NOMO-1 treated with dmso at 0.1 percent for 144 hours (cell line): Measurements from ENCODE around the gene WDR6.
"Not testable (repeated sequence)": the region's sequence is repeated elsewhere in the genome, so short reads cannot be mapped to it uniquely, and the experiment has no call there.

Experiments
- DNase-seq: peaks from one replicate; lab custom pipeline; 2025; ENCODE audit not compliant: unreplicated experiment; lab: John Stamatoyannopoulos, UW

The WDR6 gene

GRCh38 chr3:48991851-48992545, 15.2 kb upstream of the WDR6 start:
- no peak for DNase-seq

DNA sequence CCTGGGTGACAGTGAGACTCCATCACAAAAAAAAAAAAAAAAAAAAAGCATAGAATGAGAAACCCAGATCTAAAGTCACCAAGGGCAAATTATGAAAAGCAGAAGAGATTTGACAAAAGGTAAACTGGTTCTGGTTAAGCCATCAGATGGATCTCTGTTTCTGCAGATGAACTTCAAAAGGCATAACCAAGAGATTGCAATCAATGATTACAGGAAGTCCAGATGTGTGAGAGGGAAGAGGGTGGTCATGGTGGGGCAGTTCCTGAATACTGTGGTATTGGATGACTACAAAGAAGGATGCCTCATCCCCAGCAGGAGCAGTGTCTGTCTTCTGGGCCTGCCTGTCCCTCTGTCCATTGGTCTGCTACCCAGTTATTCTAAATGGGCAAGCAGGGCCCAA, 13.4 kb upstream of the WDR6 start:
- no peak for DNase-seq

DNA sequence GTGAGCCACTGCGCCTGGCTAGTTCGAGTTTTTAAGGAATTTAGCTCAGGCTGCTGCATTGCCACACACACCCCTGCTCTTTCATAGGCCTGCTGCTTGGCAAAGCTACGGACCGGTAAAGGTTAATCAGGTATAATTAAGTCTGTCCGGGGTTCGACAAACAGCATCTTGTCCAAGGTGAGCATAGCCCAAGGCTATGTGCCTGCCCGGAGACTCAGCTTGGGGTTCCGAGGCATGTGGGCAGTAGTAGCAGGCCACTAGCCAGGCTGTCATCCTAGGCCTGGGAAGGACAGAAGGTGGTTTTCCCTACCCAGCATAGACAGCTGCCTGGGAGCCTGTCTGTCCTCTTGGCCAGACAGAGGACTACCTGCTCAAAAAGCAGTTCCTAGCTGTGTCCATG, 10.6 kb upstream of the WDR6 start:
- no peak for DNase-seq

- DNase-seq = no peak
These were observed 10.0 kb upstream of the WDR6 start for GRCh38 chr3:48997102-48997635.

DNA sequence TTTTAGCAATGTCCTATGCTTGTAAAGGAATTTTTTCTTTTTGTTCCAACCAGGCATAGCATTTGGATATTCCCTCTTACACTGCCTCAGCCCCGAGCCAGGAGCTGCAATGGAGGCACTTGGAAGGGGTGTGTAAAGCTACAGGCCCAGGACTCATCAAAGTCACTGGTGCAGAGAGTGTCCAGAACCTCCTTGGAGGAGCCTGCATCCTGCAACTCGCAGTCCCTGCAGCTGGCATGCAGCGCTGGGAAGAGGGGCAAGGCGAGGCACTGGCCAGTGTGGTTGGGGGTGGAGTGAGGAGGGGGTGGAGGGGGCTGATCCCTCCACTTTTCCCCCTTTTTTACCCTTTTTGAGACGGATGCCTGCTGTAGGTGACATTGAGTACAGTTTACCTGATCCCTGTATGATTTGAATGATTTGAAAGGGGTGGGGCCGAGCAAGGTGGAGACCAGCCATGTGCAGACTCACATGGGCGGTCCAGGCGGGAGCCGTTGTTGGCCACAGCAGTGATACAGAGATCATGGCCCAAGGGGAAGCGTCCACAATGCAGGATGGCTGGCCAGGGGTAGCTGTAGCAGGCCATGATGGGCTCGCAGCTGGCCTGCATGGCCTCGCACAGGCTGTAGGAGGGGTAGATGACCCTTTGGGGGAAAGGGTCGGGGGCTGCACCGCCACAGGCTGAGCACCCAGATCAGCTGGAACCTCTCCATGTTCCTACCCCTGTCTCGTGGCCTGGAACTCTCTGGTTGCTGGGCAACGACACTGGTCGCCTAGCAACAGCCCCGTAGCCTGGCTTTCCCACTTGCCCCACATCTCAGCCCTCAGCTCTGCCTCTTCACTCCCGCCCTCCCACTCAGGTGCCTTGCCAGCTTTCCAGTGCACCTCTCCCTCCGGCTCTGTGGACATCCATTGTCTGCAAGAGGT, 9.2 kb upstream of the WDR6 start:
- DNase-seq = no peak

- no peak for DNase-seq
These were observed 7.9 kb upstream of the WDR6 start for GRCh38 chr3:48999085-48999858.

DNA sequence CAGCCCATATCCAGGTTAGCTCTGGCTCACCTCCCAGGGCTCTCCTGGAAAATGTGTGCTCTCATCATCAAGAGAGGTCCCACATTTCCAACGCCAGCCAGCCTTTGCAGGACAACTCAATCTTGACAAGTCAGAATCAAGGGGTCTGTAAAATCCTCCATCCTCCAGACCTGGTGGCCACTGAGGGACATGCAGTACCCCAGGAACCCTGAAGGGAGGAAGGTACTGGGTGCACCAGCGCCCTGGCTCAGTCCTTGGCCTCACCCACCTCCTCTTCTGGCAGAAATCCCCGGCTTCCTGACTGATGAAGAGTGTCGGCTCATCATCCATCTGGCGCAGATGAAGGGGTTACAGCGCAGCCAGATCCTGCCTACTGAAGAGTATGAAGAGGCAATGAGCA, 6.0 kb upstream of the WDR6 start:
- DNase-seq = no peak

DNA sequence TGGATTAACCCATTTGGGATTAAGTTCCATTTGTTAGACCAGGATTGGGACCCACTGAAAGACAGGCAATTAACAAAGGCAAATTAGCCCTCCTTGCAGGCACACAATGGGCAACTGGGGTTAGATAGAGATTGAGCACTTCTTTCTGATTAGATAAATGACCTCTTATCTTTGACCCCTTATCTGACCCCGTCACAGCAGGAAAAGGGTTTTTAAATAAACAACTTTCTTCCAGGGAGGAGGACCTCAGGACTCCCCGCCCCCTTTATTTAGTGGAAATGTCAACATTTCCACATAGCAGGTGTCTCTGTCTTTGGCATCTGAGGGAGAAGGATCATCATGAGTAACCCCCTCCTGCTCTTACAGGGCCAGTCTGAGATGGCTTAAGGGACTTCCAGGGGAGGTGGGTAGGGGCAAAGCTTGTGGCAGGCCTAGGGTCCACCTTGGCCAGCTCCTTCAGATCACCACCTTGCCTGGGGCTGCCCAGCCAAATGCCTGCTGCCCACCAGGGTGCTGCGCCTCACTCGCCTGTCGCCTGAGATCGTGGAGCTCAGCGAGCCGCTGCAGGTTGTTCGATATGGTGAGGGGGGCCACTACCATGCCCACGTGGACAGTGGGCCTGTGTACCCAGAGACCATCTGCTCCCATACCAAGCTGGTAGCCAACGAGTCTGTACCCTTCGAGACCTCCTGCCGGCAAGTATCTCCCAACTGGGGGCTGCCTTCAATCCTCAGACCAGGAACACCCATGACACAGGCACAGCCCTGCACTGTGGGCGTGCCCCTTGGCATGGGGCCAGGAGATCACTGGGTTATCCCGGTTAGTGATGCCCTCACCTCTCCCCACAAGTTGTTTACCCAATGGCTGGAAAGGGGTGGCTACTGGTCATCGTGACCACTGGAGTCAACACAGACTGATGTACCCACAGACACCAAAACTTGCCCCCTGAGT, 2.6 kb upstream of the WDR6 start:
- DNase-seq = no peak

DNA sequence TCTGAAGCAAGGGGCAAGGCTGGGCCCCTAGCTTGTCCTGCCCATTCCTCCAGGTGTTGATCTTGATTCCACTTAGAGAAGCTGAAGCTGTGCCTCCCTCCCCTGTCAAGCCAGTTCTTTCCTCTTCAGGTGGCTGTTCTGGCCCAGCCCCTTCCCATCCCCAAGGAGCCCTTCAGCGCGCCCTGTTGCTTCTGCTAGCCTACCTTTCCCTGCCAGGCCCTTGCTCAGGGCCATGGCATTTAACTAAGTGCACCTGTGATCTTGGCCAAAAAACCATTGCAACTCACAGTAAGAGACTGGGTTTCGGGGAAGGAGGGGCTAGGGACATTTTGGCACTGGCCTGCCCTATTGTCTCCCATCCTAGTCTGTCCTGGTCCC, 1.9 kb upstream of the WDR6 start:
- no peak for DNase-seq

DNA sequence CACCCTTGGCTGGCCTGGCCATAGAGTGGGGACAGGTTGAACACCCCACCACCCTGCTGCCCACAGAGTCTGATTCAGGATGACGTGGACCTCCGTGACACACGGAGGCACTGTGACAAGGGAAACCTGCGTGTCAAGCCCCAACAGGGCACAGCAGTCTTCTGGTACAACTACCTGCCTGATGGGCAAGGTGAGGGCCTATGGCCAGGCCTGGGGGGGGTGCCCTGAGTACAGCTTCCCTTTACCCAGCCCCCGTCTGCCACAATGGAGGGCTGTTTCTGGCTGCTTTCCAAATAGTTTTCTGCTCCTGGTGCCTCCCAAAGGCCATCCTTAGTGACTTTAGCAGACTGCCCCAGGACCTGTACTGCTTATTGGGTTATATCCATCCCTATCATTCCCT, 1.2 kb upstream of the WDR6 start:
- DNase-seq = no peak

DNA sequence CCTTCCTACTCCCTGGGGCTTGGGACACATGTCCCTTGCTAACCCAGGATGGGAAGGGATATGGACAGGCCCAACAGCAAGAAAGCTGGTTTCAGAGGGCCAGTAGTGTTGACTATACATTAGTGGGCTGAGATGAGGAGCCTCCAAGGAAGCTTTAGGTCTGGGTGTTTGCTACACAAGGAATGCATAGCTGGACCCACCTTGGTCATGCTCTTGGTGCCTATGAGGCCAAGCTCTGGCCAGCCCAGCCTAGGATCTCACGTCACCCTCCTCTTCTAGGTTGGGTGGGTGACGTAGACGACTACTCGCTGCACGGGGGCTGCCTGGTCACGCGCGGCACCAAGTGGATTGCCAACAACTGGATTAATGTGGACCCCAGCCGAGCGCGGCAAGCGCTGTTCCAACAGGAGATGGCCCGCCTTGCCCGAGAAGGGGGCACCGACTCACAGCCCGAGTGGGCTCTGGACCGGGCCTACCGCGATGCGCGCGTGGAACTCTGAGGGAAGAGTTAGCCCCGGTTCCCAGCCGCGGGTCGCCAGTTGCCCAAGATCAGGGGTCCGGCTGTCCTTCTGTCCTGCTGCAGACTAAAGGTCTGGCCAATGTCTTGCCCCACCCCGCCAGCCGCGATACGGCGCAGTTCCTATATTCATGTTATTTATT, 653 bp upstream of the WDR6 start:
- no peak for DNase-seq

DNA sequence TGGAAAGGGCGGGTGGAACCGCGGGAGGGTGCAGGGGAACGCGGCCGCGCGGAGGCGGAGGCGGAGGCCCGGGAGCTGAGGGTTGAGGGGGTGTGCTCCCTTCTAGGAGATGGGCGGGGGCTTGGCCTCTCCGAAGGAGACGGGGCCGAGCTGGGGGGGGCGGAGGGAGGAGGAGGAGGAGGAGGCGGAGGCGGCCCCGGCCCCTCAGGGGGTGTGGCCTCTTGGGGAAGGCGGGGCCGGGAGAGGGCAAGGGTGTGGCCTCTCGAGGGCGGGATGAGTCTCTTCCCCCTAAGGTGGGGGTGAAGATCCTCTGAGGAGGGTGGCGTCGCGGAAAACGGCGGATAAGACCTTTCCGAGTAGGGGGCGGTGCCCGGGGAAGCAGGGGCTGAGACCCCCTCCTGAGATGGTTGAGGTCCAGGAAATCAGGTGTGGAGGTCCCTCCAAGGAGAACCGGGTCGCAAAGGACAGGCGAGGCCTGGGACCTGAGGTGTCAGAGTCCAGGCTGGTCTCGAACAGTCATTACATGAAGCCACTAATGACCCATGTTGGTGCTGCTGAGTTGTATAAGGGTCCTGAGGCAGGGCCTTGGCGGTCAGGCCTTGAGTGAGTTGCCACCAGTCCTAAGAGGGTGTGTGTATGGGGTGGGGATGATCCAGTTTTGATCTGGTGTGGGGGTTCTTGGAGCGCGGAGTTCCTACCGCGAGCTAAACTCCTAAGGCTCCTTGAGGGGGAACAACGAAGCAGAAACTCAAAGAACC, 759 bp downstream of the WDR6 start:
- DNase-seq = peak; percentile 81

DNA sequence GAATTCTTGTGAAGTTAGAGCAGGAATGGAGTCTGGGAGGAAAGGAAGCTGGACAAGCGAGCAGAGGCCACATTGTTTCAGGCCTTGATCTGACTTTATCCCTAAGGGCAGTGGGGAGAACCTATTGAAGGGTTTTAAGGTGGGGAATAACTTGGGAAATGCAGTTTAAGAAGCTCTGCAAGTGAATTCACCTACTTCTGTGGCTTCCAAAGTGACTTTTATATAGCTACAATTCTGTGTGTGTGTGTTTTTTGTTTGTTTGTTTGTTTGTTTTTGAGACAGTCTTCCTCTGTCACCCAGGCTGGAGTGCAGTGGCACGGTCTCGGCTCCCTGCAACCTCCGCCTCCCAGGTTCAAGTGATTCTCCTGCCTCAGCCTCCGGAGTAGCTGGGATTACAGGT, 1.4 kb downstream of the WDR6 start:
- DNase-seq = not testable (repeated sequence)

GRCh38 chr3:49009396-49009795, 2.2 kb downstream of the WDR6 start:
- no peak for DNase-seq

GRCh38 chr3:49012441-49013017, 5.3 kb downstream of the WDR6 start:
- DNase-seq = no peak

DNA sequence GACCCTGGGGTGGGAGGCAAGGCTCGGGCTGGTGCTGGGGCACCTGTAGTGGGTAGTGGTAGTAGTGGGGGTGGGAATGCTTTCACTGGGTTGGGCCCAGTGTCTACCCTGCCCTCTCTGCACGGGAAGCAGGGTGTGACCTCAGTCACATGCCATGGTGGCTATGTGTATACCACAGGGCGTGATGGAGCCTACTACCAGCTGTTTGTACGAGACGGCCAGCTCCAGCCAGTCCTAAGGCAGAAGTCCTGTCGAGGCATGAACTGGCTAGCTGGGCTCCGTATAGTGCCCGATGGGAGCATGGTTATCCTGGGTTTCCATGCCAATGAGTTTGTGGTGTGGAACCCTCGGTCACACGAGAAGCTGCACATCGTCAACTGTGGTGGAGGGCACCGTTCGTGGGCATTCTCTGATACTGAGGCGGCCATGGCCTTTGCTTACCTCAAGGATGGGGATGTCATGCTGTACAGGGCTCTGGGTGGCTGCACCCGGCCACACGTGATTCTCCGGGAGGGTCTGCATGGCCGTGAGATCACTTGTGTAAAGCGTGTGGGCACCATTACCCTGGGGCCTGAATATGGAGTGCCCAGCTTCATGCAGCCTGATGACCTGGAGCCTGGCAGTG, 6.0 kb downstream of the WDR6 start:
- no peak for DNase-seq

DNA sequence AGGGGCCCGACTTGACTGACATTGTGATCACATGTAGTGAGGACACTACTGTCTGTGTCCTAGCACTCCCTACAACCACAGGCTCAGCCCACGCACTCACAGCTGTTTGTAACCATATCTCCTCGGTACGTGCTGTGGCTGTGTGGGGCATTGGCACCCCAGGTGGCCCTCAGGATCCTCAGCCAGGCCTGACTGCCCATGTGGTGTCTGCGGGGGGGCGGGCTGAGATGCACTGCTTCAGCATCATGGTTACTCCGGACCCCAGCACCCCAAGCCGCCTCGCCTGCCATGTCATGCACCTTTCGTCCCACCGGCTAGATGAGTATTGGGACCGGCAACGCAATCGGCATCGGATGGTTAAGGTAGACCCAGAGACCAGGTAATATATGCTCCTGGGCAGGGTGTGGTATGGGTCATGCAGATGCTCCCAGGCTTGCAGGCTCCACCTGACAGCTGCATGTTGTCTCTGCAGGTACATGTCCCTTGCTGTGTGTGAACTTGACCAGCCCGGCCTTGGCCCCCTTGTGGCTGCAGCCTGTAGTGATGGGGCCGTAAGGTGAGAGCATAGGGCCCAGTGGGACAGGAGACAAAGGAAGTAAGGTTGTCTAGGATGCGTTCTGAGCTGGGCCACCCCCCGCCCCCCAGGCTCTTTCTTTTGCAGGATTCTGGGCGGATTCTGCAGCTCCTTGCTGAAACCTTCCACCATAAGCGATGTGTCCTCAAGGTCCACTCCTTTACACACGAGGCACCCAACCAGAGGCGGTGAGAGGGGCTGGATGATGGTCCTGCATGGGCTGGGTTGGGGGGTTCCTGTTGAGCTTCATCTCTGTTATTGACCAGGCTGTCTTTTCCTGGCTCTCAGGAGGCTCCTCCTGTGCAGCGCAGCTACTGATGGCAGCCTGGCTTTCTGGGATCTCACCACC, 6.8 kb downstream of the WDR6 start:
- no peak for DNase-seq
